K562 (cell line): ENCODE results near the gene CDK9. TPM values are rescaled to one million over a fixed set of nuclear protein-coding genes. Genes with fewer than 3 reads are reported as not detected.

Experiments
- BCOR ChIP-seq: fragments of 450-650 bp; IDR thresholded peaks from 2 replicates; pipeline ENCODE4 v1.6.1; 2016
- CHD4 ChIP-seq: fragments of 200-600 bp; sonication (generic); IDR thresholded peaks from 3 replicates; pipeline ENCODE4 v1.6.1; 2012; ENCODE audit warnings: low read depth, mild to moderate bottlenecking, mixed read lengths, low read length, inconsistent platforms; ENCODE audit not compliant: insufficient read depth, insufficient replicate concordance, poor library complexity, severe bottlenecking
- CREB5 ChIP-seq: fragments of 250-450 bp; sonication (Bioruptor Pico); IDR thresholded peaks from 2 replicates; pipeline ENCODE4 v1.5.0; 2020; ENCODE audit warnings: mild to moderate bottlenecking
- CSDE1 ChIP-seq, 2 experiments: fragments of 450-650 bp; IDR thresholded peaks; 2 replicates each; pipeline ENCODE4 v1.6.1; 2016; ENCODE audit warnings: mild to moderate bottlenecking in 1 of 2
- NRF1 ChIP-seq, 2 experiments: fragments of 450-650 bp; IDR thresholded peaks in 1 of 2; conservative IDR thresholded peaks in 1 of 2; 2 replicates each; pipeline ENCODE4 v1.6.1; 2014; ENCODE audit warnings: mild to moderate bottlenecking in 2 of 2
- NUFIP1 ChIP-seq: fragments of 450-650 bp; IDR thresholded peaks from 2 replicates; pipeline ENCODE4 v1.6.1; 2018; ENCODE audit not compliant: partially characterized antibody
- PHF8 ChIP-seq: fragments of 200-600 bp; sonication (generic); IDR thresholded peaks from 2 replicates; pipeline ENCODE4 v1.6.1; 2012; ENCODE audit warnings: mixed run types, mild to moderate bottlenecking, inconsistent platforms, low read length, moderate library complexity, borderline replicate concordance
- RBBP5 ChIP-seq: fragments of 200-600 bp; sonication (generic); IDR thresholded peaks from 2 replicates; pipeline ENCODE4 v1.6.1; 2012; ENCODE audit warnings: borderline replicate concordance, mild to moderate bottlenecking, low read length, control low read depth, inconsistent platforms; ENCODE audit not compliant: insufficient read depth, poor library complexity, severe bottlenecking
- RBM25 ChIP-seq: fragments of 200-400 bp; formaldehyde crosslinking; IDR thresholded peaks from 2 replicates; pipeline ENCODE4 v1.6.1; 2018; ENCODE audit warnings: low read length, low read depth, moderate library complexity; ENCODE audit not compliant: severe bottlenecking
- SMARCA5 ChIP-seq: fragments of 450-650 bp; IDR thresholded peaks from 2 replicates; pipeline ENCODE4 v1.6.1; 2016
- THRB ChIP-seq: fragments of 450-650 bp; formaldehyde crosslinking; conservative IDR thresholded peaks from 2 replicates; pipeline ENCODE4 v1.4.0; 2022; ENCODE audit warnings: mild to moderate bottlenecking, missing genetic modification characterization
- TOE1 ChIP-seq, 2 experiments: fragments of 450-650 bp in 1 of 2; sonication (generic) in 1 of 2; formaldehyde crosslinking in 1 of 2; IDR thresholded peaks; 2 replicates each; pipeline versions ENCODE4 v1.7.1 to v1.8.0; 2016 to 2022; ENCODE audit warnings: borderline replicate concordance in 2 of 2, mild to moderate bottlenecking in 2 of 2, antibody characterized with exemption in 1 of 2, inconsistent platforms in 1 of 2, low read depth in 1 of 2, missing genetic modification reagents in 1 of 2, moderate library complexity in 1 of 2
- ZBTB8A ChIP-seq: fragments of 450-650 bp; IDR thresholded peaks from 2 replicates; pipeline ENCODE4 v1.6.1; 2018; ENCODE audit warnings: mild to moderate bottlenecking, moderate library complexity; ENCODE audit not compliant: partially characterized antibody
- ZNF134 ChIP-seq: fragments of 250-450 bp; sonication (Bioruptor Pico); conservative IDR thresholded peaks from 2 replicates; pipeline ENCODE4 v1.4.0; 2020
- ZNF696 ChIP-seq: fragments of 250-450 bp; sonication (Bioruptor Pico); conservative IDR thresholded peaks from 2 replicates; pipeline ENCODE4 v1.4.0; 2020; ENCODE audit warnings: mild to moderate bottlenecking, moderate library complexity
- polyA plus RNA-seq, 8 experiments: library from polyadenylated mRNA; depleted of rRNA in 4 of 8; stranded (reverse) in 5 of 8; unstranded in 3 of 8; fragments of >200 nt; fragmentation: Nextera tagmentation in 2 of 8; fragmentation: Illumina TruSeq in 1 of 8; extraction: Ambion mirVana in 2 of 8; extraction: Trizol in 1 of 8; gene quantifications; 2 replicates each; pipeline versions ENCODE4 v1.2.1 to v1.2.3, GENCODE V29; 2011 to 2014; ENCODE audit warnings: inconsistent platforms in 1 of 8, missing spikeins in 1 of 8
- total RNA-seq, 7 experiments: library from RNA; depleted of rRNA in 6 of 7; stranded (reverse); fragments of >200 nt in 6 of 7; fragmentation: Illumina TruSeq in 2 of 7; extraction: Trizol in 2 of 7; gene quantifications; 2 replicates each; pipeline versions ENCODE4 v1.2.1 to v1.2.3, GENCODE V29; 2011 to 2021; ENCODE audit warnings: low replicate concordance in 1 of 7
- TF ChIP-seq, protein P1 (sequence below): sonication (generic); formaldehyde crosslinking; IDR thresholded peaks from 2 replicates; pipeline ENCODE4 v1.8.0; 2022; ENCODE audit warnings: missing genetic modification reagents, mild to moderate bottlenecking, moderate library complexity, borderline replicate concordance
- TF ChIP-seq, protein P2 (sequence below), 2 experiments: fragments of 450-650 bp; IDR thresholded peaks; 2 replicates each; pipeline ENCODE4 v1.6.1; 2018; ENCODE audit warnings: mild to moderate bottlenecking in 2 of 2, low read depth in 1 of 2; ENCODE audit not compliant: partially characterized antibody in 2 of 2

The CDK9 gene
- total and polyA plus RNA-seq, 9 of the 15 experiments (the other 6 are each of a cell fraction or from before 2014, with no cell fraction given), result 4.2 to 78.6 (median 33.0) TPM

DNA sequence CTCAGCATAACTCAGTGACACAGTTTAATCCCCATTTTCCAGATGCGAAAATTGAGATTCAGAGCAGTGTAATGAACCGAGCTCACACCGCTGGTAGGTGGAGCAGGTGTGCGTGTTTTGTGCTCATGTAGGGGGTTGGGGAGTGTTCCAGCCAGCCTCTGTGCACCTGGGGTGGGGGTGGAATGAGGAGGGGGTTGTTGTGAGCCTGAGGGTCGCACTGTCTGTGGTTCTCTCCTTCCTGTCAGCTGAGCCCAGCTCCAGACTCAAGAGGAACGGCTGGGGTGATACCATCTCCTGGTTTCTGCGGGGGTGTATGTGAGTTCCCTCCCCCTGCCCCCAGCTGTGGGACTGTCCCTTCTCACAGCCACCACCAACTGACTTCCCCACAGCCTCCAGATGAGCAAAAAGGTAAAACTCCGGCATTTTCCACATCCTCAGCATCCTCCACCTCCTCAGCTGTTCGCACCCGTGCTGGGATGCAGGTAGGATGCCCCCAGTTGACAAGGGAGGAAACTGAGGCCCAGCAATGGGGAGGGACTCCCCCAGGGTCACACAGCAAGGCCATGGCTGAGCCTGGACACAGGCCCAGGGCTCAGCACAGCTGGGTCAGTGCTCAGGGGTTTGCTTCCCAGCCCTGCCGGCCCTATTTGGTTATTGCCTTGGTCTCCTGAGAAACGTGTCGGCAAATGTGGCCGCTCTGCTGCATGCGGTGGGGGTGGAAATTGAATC lies 9.5 kb upstream of the CDK9 start (continued):
- TF ChIP-seq THRB (no peak), TOE1 (IDR thresholded peaks at IDR 0.05; ENCODE audit: borderline replicate concordance) (peak; percentile 48; the same call in 1 of the 2 replicates), TOE1 (CRISPR knock-in tag; IDR thresholded peaks at IDR 0.05; ENCODE audit: borderline replicate concordance, low read depth) (no peak), ZNF134 (CRISPR knock-in tag) (no peak), ZBTB8A (no peak), RBBP5 (no peak), NRF1 (conservative IDR thresholded peaks at IDR 0.05 in 1 of 2, IDR thresholded peaks at IDR 0.05 in 1 of 2) (0 out of 4 replicates have a peak, but pooled peaks of 1 of the 2 experiments have one; percentile 22), ZNF696 (no peak), NUFIP1 (no peak), RBM25 (peak; percentile 73), CREB5 (CRISPR knock-in tag) (no peak), SMARCA5 (peak; percentile 72; the same call in 1 of the 2 replicates), CSDE1 (IDR thresholded peaks at IDR 0.05) (no peak), BCOR (peak; percentile 94), PHF8 (peak; percentile 32; the same call in 1 of the 2 replicates), CHD4 (peak; percentile 78)
- TF ChIP-seq, protein P1, sequence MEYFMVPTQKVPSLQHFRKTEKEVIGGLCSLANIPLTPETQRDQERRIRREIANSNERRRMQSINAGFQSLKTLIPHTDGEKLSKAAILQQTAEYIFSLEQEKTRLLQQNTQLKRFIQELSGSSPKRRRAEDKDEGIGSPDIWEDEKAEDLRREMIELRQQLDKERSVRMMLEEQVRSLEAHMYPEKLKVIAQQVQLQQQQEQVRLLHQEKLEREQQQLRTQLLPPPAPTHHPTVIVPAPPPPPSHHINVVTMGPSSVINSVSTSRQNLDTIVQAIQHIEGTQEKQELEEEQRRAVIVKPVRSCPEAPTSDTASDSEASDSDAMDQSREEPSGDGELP (CRISPR knock-in tag), result peak; percentile 91
- TF ChIP-seq, protein P2, sequence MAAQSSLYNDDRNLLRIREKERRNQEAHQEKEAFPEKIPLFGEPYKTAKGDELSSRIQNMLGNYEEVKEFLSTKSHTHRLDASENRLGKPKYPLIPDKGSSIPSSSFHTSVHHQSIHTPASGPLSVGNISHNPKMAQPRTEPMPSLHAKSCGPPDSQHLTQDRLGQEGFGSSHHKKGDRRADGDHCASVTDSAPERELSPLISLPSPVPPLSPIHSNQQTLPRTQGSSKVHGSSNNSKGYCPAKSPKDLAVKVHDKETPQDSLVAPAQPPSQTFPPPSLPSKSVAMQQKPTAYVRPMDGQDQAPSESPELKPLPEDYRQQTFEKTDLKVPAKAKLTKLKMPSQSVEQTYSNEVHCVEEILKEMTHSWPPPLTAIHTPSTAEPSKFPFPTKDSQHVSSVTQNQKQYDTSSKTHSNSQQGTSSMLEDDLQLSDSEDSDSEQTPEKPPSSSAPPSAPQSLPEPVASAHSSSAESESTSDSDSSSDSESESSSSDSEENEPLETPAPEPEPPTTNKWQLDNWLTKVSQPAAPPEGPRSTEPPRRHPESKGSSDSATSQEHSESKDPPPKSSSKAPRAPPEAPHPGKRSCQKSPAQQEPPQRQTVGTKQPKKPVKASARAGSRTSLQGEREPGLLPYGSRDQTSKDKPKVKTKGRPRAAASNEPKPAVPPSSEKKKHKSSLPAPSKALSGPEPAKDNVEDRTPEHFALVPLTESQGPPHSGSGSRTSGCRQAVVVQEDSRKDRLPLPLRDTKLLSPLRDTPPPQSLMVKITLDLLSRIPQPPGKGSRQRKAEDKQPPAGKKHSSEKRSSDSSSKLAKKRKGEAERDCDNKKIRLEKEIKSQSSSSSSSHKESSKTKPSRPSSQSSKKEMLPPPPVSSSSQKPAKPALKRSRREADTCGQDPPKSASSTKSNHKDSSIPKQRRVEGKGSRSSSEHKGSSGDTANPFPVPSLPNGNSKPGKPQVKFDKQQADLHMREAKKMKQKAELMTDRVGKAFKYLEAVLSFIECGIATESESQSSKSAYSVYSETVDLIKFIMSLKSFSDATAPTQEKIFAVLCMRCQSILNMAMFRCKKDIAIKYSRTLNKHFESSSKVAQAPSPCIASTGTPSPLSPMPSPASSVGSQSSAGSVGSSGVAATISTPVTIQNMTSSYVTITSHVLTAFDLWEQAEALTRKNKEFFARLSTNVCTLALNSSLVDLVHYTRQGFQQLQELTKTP (IDR thresholded peaks at IDR 0.05; ENCODE audit: low read depth in 1 of 2, partially characterized antibody in 2 of 2), result no peak
